ENCODE results near the gene CYTH2. TPM values are rescaled to one million over a fixed set of nuclear protein-coding genes. Genes with fewer than 3 reads are reported as not detected.

Gene CYTH2
- total and polyA plus RNA-seq, 9 of the 15 experiments (the other 6 are each of a cell fraction or from before 2014, with no cell fraction given) = 1.8 to 45.2 (median 23.8) TPM

DNA sequence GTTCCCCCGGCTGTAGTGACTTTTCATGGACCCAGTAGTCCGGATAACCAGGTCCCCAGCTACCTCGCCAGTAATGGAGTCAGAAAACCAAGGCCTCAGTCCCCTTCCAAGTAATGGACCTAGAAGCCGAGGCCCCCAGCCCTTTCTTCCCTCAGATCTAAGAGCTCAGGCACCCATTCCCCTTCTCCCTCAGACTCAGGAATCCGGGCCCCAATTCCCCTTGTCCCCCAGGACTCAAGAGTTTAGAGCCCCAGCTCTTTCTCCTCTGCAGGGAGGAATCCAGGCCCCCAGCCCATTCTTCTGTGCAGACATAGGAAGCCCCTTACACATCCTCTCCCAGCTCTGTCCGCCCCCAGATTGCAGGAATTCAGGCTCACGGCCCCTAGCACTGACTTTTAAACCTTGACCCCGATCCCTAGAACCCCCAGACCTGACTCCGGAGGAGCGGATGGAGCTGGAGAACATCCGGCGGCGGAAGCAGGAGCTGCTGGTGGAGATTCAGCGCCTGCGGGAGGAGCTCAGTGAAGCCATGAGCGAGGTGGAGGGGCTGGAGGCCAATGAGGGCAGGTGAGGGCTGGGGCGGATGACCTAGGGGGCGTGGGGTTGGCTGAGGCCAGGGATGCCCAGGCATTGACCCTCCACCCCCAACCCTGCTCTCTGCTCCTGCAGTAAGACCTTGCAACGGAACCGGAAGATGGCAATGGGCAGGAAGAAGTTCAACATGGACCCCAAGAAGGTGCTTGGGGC lies 938 bp downstream of the CYTH2 start:
- TF ChIP-seq POLR2G (IDR thresholded peaks at IDR 0.05; ENCODE audit: low read depth, low read length) (peak; percentile 49), EP300 (IDR thresholded peaks at IDR 0.05; ENCODE audit: low read length) (no peak)
- Histone ChIP-seq H2AFZ (ENCODE audit: low read depth, low read length) (no peak overlapping the region), H3K4me3 (peak overlapping the region; percentile 91), H3K4me2 (ENCODE audit: insufficient read depth, low read length) (peak overlapping the region; percentile 78), H3K27me3 (ENCODE audit: control insufficient read depth in 2 of 2, insufficient read depth in 2 of 2, low read length in 2 of 2) (no peaks in the 10 kb centered on the region), H3K79me2 (ENCODE audit: control insufficient read depth, insufficient read depth, low read length) (peaks cover 16% of the 10 kb centered on the region), H3K9me3 (replicated peaks; ENCODE audit: control insufficient read depth, insufficient read depth, low read depth, low read length) (no peaks in the 10 kb centered on the region), H4K20me1 (replicated peaks; ENCODE audit: control insufficient read depth, insufficient read depth, low read length) (peaks cover 9% of the 10 kb centered on the region; the same call in 1 of the 2 replicates), H3K9me1 (ENCODE audit: control insufficient read depth, insufficient read depth, low read length) (peaks cover 3% of the 10 kb centered on the region), H3K36me3 (ENCODE audit: control insufficient read depth, insufficient read depth, low read length) (peaks cover 50% of the 10 kb centered on the region; the same call in 2 of the 3 replicates), H3K4me1 (replicated peaks in 1 of 2; ENCODE audit: control insufficient read depth in 2 of 2, insufficient read depth in 2 of 2, low read length in 2 of 2) (peaks cover 7 to 25% of the 10 kb centered on the region in 2 experiments; a peak in 4 of 5 replicates), H3K9ac (ENCODE audit: insufficient read depth in 1 of 2, low read depth in 2 of 2, low read length in 2 of 2) (peak overlapping the region; percentile 96 to 98; a peak in 3 of 4 replicates), H3K27ac (ENCODE audit: extremely low read depth, low read depth, low read length) (peak overlapping the region; percentile 98)
- 66% methylated on average over 16 of the region's 20 CpGs for WGBS (ENCODE audit: insufficient coverage, low coverage, missing lambda C conversion rate)
- in situ Hi-C loops (cut with MboI) (no loop called here), intact Hi-C loops (cut with micrococcal nuclease) (loop anchor here (2.0 kb wide), 1 partner anchor 71 kb away; no protein-coding TSS in a partner anchor)
- ChIA-PET CTCF (ENCODE audit: low intra/inter-chr PET ratio) (no interaction called here), POLR2A (interaction anchor here (0.6 to 1.7 kb wide), 13 partner anchors 8 to 1681 kb away, joined by 3 to 9 read pairs (median 3); partner anchors contain the start of genes KDELR1 and SLC1A5)
- FAIRE-seq (no peak), ATAC-seq (no peak), DNase-seq (ENCODE audit: extremely low read depth in 1 of 4, low spot score in 3 of 4) (no peak)
- BruUV-seq (replicated peaks) = no TSS peak

DNA sequence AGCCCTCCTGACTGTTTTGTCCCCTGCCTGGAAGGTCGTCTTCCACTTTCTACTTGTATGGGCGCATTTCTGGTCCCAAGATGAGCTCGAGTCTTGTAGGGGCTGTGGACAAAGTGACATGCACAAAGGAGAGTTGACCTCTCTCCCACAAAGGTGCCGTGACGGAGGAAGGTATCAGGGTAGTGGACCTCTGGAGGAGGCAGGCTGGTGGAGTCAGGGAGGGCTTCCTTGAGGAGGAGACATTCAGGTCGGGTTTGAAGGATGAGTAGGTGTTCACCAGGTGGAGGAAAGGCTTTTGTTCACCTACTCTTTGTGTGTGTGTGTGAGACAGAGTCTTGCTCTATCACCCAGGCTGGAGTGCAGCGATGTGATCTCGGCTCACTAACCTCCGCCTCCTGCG lies 1.7 kb downstream of the CYTH2 start:
- in situ Hi-C loops (cut with MboI) (no loop called here), intact Hi-C loops (cut with micrococcal nuclease) (no loop called here)
- no peak for FAIRE-seq
- H3K27me3 ChIP-seq (ENCODE audit: control insufficient read depth in 2 of 2, insufficient read depth in 2 of 2, low read length in 2 of 2) = no peaks in the 10 kb centered on the region
- peak; percentile 72 for TF ChIP-seq ZFP36 (IDR thresholded peaks at IDR 0.05; ENCODE audit: low read depth, low read length, partially characterized antibody)
- TF ChIP-seq SIX5 (IDR thresholded peaks at IDR 0.05; ENCODE audit: borderline replicate concordance in 1 of 2, insufficient read depth in 1 of 2, low read depth in 1 of 2, low read length in 2 of 2) = no peak
- H3K9me1 ChIP-seq (ENCODE audit: control insufficient read depth, insufficient read depth, low read length) = peaks cover 3% of the 10 kb centered on the region
- H3K36me3 ChIP-seq (ENCODE audit: control insufficient read depth, insufficient read depth, low read length) = peaks cover 57% of the 10 kb centered on the region
- H3K79me2 ChIP-seq (ENCODE audit: control insufficient read depth, insufficient read depth, low read length) = peaks cover 16% of the 10 kb centered on the region
- H3K4me1 ChIP-seq (replicated peaks in 1 of 2; ENCODE audit: control insufficient read depth in 2 of 2, insufficient read depth in 2 of 2, low read length in 2 of 2) = peaks cover 7 to 25% of the 10 kb centered on the region in 2 experiments; a peak in 4 of 5 replicates
- no peak overlapping the region for H3K9ac ChIP-seq (ENCODE audit: insufficient read depth in 1 of 2, low read depth in 2 of 2, low read length in 2 of 2)
- no TSS peak for BruUV-seq (replicated peaks)
- no peak for DNase-seq (ENCODE audit: extremely low read depth in 1 of 4, low spot score in 3 of 4)
- POLR2A ChIA-PET = interaction anchor here (0.6 to 1.7 kb wide), 7 partner anchors 10 to 312 kb away, joined by 3 to 9 read pairs (median 4); no protein-coding TSS in a partner anchor
- CTCF ChIA-PET (ENCODE audit: low intra/inter-chr PET ratio) = no interaction called here
- ATAC-seq = no peak
- H3K4me2 ChIP-seq (ENCODE audit: insufficient read depth, low read length) = no peak overlapping the region
- H3K9me3 ChIP-seq (replicated peaks; ENCODE audit: control insufficient read depth, insufficient read depth, low read depth, low read length) = no peaks in the 10 kb centered on the region
- H3K4me3 ChIP-seq = no peak overlapping the region
- peaks cover 16% of the 10 kb centered on the region for H4K20me1 ChIP-seq (replicated peaks; ENCODE audit: control insufficient read depth, insufficient read depth, low read length)
- no peak overlapping the region for H3K27ac ChIP-seq (ENCODE audit: extremely low read depth, low read depth, low read length)
- H2AFZ ChIP-seq (ENCODE audit: low read depth, low read length) = no peak overlapping the region
- WGBS (ENCODE audit: insufficient coverage, low coverage, missing lambda C conversion rate) = 89% methylated on average over 10 of the region's 10 CpGs

Measured in K562 (cell line).